ENCODE measurements around the gene SYT14.
A peak's percentile ranks its signal among the peaks of the same experiment; 100 is the strongest.
"Not testable (repeated sequence)": the region's sequence is repeated elsewhere in the genome, so short reads cannot be mapped to it uniquely, and the experiment has no call there.

Gene SYT14

GRCh38 chr1:209937996-209938959 lies at the start of gene SYT14:
SYT14 (plus strand) TSS chr1:209938217; CDS start chr1:209938265, 48 bp downstream.
- DNase-seq (ENCODE audit: low read depth in 4 of 4, low spot score in 1 of 4): no peak

GRCh38 chr1:209888291-209889076 lies 49.5 kb upstream of the SYT14 start:
- not testable (repeated sequence) for DNase-seq (ENCODE audit: low read depth in 4 of 4, low spot score in 1 of 4)

GRCh38 chr1:209889077-209889418 lies 49.0 kb upstream of the SYT14 start:
- no peak for DNase-seq (ENCODE audit: low read depth in 4 of 4, low spot score in 1 of 4)

- no peak for DNase-seq (ENCODE audit: low read depth in 4 of 4, low spot score in 1 of 4)
Measured at GRCh38 chr1:209890641-209891330, 47.2 kb upstream of the SYT14 start.

GRCh38 chr1:209893751-209894150 lies 44.3 kb upstream of the SYT14 start:
- DNase-seq (ENCODE audit: low read depth in 4 of 4, low spot score in 1 of 4): no peak

- DNase-seq (ENCODE audit: low read depth in 4 of 4, low spot score in 1 of 4): no peak
Measured at GRCh38 chr1:209895709-209896108, 42.3 kb upstream of the SYT14 start.

GRCh38 chr1:209896346-209896745 lies 41.7 kb upstream of the SYT14 start:
- no peak for DNase-seq (ENCODE audit: low read depth in 4 of 4, low spot score in 1 of 4)

GRCh38 chr1:209898271-209898670 lies 39.7 kb upstream of the SYT14 start:
- DNase-seq (ENCODE audit: low read depth in 4 of 4, low spot score in 1 of 4): not testable (repeated sequence)

- not testable (repeated sequence) for DNase-seq (ENCODE audit: low read depth in 4 of 4, low spot score in 1 of 4)
Measured at GRCh38 chr1:209898851-209899250, 39.2 kb upstream of the SYT14 start.

GRCh38 chr1:209899948-209900347 lies 38.1 kb upstream of the SYT14 start:
- DNase-seq (ENCODE audit: low read depth in 4 of 4, low spot score in 1 of 4): peak in 1 of 4 experiments; percentile 6

GRCh38 chr1:209900734-209901133 lies 37.3 kb upstream of the SYT14 start:
- DNase-seq (ENCODE audit: low read depth in 4 of 4, low spot score in 1 of 4): no peak

- DNase-seq (ENCODE audit: low read depth in 4 of 4, low spot score in 1 of 4): no peak
Measured at GRCh38 chr1:209901211-209901610, 36.8 kb upstream of the SYT14 start.

GRCh38 chr1:209904774-209905173 lies 33.2 kb upstream of the SYT14 start:
- not testable (repeated sequence) for DNase-seq (ENCODE audit: low read depth in 4 of 4, low spot score in 1 of 4)

GRCh38 chr1:209911746-209912145 lies 26.3 kb upstream of the SYT14 start:
- no peak for DNase-seq (ENCODE audit: low read depth in 4 of 4, low spot score in 1 of 4)

- DNase-seq (ENCODE audit: low read depth in 4 of 4, low spot score in 1 of 4): no peak
Measured at GRCh38 chr1:209912306-209912705, 25.7 kb upstream of the SYT14 start.

- not testable (repeated sequence) for DNase-seq (ENCODE audit: low read depth in 4 of 4, low spot score in 1 of 4)
Measured at GRCh38 chr1:209919637-209920036, 18.4 kb upstream of the SYT14 start.

GRCh38 chr1:209920844-209921243 lies 17.2 kb upstream of the SYT14 start:
- no peak for DNase-seq (ENCODE audit: low read depth in 4 of 4, low spot score in 1 of 4)

GRCh38 chr1:209924390-209924789 lies 13.6 kb upstream of the SYT14 start:
- no peak for DNase-seq (ENCODE audit: low read depth in 4 of 4, low spot score in 1 of 4)

GRCh38 chr1:209926045-209926444 lies 12.0 kb upstream of the SYT14 start:
- no peak for DNase-seq (ENCODE audit: low read depth in 4 of 4, low spot score in 1 of 4)

- DNase-seq (ENCODE audit: low read depth in 4 of 4, low spot score in 1 of 4): no peak
Measured at GRCh38 chr1:209927466-209927865, 10.6 kb upstream of the SYT14 start.

- no peak for DNase-seq (ENCODE audit: low read depth in 4 of 4, low spot score in 1 of 4)
Measured at GRCh38 chr1:209929751-209930150, 8.3 kb upstream of the SYT14 start.

Data from stimulated activated CD4-positive, alpha-beta T cell treated with anti-CD3 and anti-CD28 coated beads, Interleukin-1b, Interleukin-23, amount 100 ng/mL, for 24 hours (primary cell).